ENCODE results near the gene KCNJ12. TPM values are rescaled to one million over a fixed set of nuclear protein-coding genes. Genes with fewer than 3 reads are reported as not detected.

Gene KCNJ12
- total RNA-seq, 4 donors from 2014 or later = 18.2 to 35.7 (median 29.2) TPM

DNA sequence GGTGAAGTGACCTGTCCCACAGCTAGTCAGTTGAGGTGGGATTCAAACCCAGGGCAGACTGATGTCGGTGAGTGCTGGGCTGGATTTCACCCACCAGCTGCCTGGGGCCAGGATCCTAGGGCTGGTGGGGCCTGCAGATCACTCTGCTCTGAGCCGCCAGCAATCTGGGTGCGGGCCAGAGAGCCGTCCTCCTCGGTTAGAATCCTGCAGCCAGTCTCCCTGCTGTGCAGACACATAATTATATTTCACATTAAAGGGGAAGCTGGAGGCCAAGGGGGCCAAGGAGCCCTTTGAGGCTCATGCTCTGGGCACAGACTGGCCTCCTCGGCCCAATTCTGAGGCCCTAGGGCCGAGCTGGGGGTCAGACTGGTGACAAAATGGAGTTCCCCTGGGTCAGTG, 996 bp upstream of the KCNJ12 start:
- H3K27ac ChIP-seq = peak overlapping the region in 2 of 4 donors; percentile 89 to 93
- in situ Hi-C loops (cut with MboI; ENCODE audit: low sequenced_read_pairs in 4 of 4) (no loop called here), intact Hi-C loops (cut with DNase I; ENCODE audit: low total_unique reads) (loop anchor here (5.0 kb wide), 3 partner anchors 38 to 137 kb away; partner anchors contain the start of gene MAP2K3)
- H3K9me3 ChIP-seq = no peaks in the 10 kb centered on the region
- ATAC-seq (no peak), DNase-seq (no peak)
- peaks cover 34 to 42% of the 10 kb centered on the region in 2 donors for H3K4me1 ChIP-seq
- TF ChIP-seq, protein P1, sequence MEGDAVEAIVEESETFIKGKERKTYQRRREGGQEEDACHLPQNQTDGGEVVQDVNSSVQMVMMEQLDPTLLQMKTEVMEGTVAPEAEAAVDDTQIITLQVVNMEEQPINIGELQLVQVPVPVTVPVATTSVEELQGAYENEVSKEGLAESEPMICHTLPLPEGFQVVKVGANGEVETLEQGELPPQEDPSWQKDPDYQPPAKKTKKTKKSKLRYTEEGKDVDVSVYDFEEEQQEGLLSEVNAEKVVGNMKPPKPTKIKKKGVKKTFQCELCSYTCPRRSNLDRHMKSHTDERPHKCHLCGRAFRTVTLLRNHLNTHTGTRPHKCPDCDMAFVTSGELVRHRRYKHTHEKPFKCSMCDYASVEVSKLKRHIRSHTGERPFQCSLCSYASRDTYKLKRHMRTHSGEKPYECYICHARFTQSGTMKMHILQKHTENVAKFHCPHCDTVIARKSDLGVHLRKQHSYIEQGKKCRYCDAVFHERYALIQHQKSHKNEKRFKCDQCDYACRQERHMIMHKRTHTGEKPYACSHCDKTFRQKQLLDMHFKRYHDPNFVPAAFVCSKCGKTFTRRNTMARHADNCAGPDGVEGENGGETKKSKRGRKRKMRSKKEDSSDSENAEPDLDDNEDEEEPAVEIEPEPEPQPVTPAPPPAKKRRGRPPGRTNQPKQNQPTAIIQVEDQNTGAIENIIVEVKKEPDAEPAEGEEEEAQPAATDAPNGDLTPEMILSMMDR (IDR thresholded peaks at IDR 0.05 in 4 of 5, conservative IDR thresholded peaks at IDR 0.05 in 1 of 5) = no peak
- no peak for TF ChIP-seq POLR2A (IDR thresholded peaks at IDR 0.05)
- H3K27me3 ChIP-seq = no peaks in the 10 kb centered on the region
- H3K4me3 ChIP-seq = no peak overlapping the region
- H3K36me3 ChIP-seq = no peaks in the 10 kb centered on the region

DNA sequence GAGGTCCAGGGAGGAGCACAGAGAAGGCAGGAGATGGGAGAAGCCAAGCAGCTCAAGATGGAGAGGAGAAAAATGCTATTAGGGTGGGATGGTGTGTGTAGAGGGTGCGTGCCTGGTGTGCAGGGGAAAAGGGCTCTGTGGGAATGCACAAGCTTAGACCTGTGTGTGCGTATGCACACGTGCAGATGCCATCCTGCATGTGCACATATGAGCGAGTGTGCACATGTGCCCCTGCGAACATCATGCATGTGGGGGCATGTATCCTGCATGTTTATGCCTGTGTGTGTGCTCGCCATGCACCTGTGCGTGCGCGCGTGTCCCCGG, 438 bp upstream of the KCNJ12 start:
- Histone ChIP-seq H3K4me3 (peak overlapping the region; percentile 59 to 68 (median 62)), H3K9me3 (no peaks in the 10 kb centered on the region), H3K4me1 (peaks cover 34 to 42% of the 10 kb centered on the region in 2 donors), H3K36me3 (no peaks in the 10 kb centered on the region), H3K27me3 (no peaks in the 10 kb centered on the region), H3K27ac (peak overlapping the region; percentile 88 to 93 (median 89))
- ATAC-seq (no peak), DNase-seq (no peak)
- TF ChIP-seq, protein P1 (IDR thresholded peaks at IDR 0.05 in 4 of 5, conservative IDR thresholded peaks at IDR 0.05 in 1 of 5) = no peak
- no peak for TF ChIP-seq POLR2A (IDR thresholded peaks at IDR 0.05)
- intact Hi-C loops (cut with DNase I; ENCODE audit: low total_unique reads) (loop anchor here (5.0 kb wide), 3 partner anchors 38 to 137 kb away; partner anchors contain the start of gene MAP2K3), in situ Hi-C loops (cut with MboI; ENCODE audit: low sequenced_read_pairs in 4 of 4) (no loop called here)

DNA sequence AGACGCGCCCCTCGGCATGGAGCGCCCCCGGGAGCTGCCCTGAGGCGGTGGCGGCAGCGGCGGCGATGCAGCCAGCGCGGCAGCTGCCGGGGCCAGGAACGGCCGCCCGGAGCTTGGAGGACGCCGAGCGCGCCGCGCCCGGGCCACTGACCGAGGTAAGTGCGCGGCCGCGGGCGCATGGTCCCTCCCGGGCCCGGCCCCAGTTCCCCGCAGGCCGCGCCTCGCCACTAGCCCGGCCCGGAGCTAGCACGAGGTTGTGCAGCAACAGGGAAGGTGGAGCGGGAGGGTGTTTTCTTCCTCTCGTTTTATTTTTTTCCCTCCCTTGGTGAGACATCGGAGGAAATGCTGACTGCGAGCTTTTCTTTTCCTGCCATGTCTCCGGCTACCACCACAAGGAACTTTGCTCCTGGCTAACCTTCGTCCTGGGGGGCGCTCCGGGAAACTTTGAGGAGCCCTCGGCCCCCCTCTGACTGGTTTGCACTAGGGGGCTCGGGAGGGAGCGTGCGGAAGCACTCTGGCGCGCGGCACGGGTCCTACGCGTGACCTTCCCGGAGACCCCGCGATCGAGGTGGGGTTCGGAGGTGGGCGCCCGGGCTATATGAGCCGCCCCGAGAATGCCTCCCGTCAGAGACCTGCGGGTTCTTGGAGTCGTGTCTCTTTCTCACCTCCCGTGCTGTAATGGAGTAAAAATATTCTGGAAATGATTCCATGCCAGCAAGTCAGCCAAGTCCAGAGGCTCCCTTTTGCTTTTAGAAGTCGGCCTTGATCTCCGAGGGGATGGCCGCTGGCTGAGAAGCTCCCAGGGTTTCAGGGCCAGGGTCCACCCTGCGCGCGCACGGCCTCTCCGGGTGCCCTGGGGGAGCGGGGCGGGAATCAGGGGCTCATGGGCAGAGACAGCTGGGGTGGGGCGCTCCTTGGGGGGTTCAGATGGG, 868 bp downstream of the KCNJ12 start:
- ATAC-seq (peak; percentile 44 to 45), DNase-seq (peak in 1 of 2 donors; percentile 36)
- peak overlapping the region; percentile 88 to 93 (median 89) for H3K27ac ChIP-seq
- H3K36me3 ChIP-seq = no peaks in the 10 kb centered on the region
- H3K4me3 ChIP-seq = peak overlapping the region; percentile 59 to 68 (median 62)
- no peaks in the 10 kb centered on the region for H3K9me3 ChIP-seq
- in situ Hi-C loops (cut with MboI; ENCODE audit: low sequenced_read_pairs in 4 of 4) = no loop called here
- H3K4me1 ChIP-seq = peaks cover 28 to 44% of the 10 kb centered on the region in 2 donors
- no peaks in the 10 kb centered on the region for H3K27me3 ChIP-seq
- intact Hi-C loops (cut with DNase I; ENCODE audit: low total_unique reads) = loop anchor here (5.0 kb wide), 3 partner anchors 40 to 135 kb away; partner anchors contain the start of gene MAP2K3
- TF ChIP-seq, protein P1 (IDR thresholded peaks at IDR 0.05 in 4 of 5, conservative IDR thresholded peaks at IDR 0.05 in 1 of 5) = no peak
- TF ChIP-seq POLR2A (IDR thresholded peaks at IDR 0.05) = no peak

DNA sequence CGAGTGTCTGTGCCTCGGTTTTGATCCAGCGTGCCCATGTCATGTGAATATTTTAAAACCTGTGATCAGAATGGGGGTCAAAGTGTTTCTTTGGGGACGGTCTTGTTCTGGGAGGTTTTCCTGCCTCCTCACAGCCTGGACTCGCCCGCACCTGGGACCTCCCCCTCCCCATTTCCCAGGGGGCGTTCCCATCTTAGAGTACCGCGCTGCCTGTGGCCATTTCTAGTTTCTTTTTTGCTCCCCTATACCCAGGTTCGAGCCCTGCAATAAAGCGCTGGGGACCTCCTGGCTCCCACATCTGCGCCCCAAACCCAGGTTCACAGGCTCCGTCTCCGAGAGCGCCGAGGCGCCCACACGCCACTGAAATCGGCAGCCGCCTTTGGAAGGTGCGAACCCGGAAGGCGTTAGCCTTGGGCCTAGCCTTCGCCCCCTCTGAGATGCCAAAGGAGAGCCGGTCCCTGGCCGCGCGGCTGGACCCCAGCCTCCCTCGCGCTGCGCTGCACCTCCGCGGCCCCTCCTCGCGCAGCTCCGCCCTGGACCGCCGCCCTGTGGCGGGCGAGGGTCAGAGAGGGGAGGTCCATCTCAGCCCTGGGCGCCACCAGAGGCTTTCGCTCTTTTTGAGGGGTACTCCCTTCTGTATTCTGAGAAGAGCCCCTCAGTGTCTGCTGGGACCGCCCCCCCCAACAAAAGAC, 1.7 kb downstream of the KCNJ12 start:
- intact Hi-C loops (cut with DNase I; ENCODE audit: low total_unique reads) = loop anchor here (5.0 kb wide), 3 partner anchors 41 to 134 kb away; partner anchors contain the start of gene MAP2K3
- in situ Hi-C loops (cut with MboI; ENCODE audit: low sequenced_read_pairs in 4 of 4) = no loop called here
- no peak for DNase-seq
- no peaks in the 10 kb centered on the region for H3K36me3 ChIP-seq
- H3K27ac ChIP-seq = peak overlapping the region; percentile 88 to 93 (median 89)
- TF ChIP-seq, protein P1 (IDR thresholded peaks at IDR 0.05 in 4 of 5, conservative IDR thresholded peaks at IDR 0.05 in 1 of 5) = no peak
- TF ChIP-seq POLR2A (IDR thresholded peaks at IDR 0.05) = no peak
- H3K9me3 ChIP-seq = no peaks in the 10 kb centered on the region
- peak overlapping the region; percentile 59 to 68 (median 62) for H3K4me3 ChIP-seq
- no peaks in the 10 kb centered on the region for H3K27me3 ChIP-seq
- no peak for ATAC-seq
- H3K4me1 ChIP-seq = peaks cover 28 to 49% of the 10 kb centered on the region in 2 donors

Measured in gastrocnemius medialis (tissue), 4 donors.